ENCODE measurements around the gene SEPHS1. TPM values are rescaled to one million over a fixed set of nuclear protein-coding genes. Genes with fewer than 3 reads are reported as not detected.

The SEPHS1 gene
- total RNA-seq, 1 experiment from 2014 or later, result 509 TPM

GRCh38 chr10:13356392-13356791 lies 8.3 kb upstream of the SEPHS1 start:
- Mint-ChIP-seq H3K4me1 (peaks cover 37% of the 10 kb centered on the region), H3K27ac (no peak overlapping the region; the same call in 1 of the 2 replicates), H3K9me3 (no peaks in the 10 kb centered on the region), H3K36me3 (no peaks in the 10 kb centered on the region), H3K4me3 (no peak overlapping the region), H3K27me3 (ENCODE audit: low read depth) (no peaks in the 10 kb centered on the region)
- TF ChIP-seq TP53 (CRISPR knock-in tag; IDR thresholded peaks at IDR 0.05) (no peak), NFATC4 (CRISPR knock-in tag; IDR thresholded peaks at IDR 0.05) (no peak), SOX15 (CRISPR knock-in tag; IDR thresholded peaks at IDR 0.05) (no peak), ZNF263 (CRISPR knock-in tag; IDR thresholded peaks at IDR 0.05; ENCODE audit: low read depth) (no peak), SMAD3 (CRISPR knock-in tag; IDR thresholded peaks at IDR 0.05; ENCODE audit: borderline replicate concordance) (no peak), STAT6 (CRISPR knock-in tag; conservative IDR thresholded peaks at IDR 0.05; ENCODE audit: low read depth) (no peak), ZNF121 (CRISPR knock-in tag; IDR thresholded peaks at IDR 0.05) (no peak), ZNF416 (CRISPR knock-in tag; IDR thresholded peaks at IDR 0.05) (no peak), ZNF532 (CRISPR knock-in tag; IDR thresholded peaks at IDR 0.05; ENCODE audit: borderline replicate concordance) (no peak), ZNF138 (CRISPR knock-in tag; conservative IDR thresholded peaks at IDR 0.05) (no peak), TEAD1 (CRISPR knock-in tag; IDR thresholded peaks at IDR 0.05) (no peak), NR2C2 (CRISPR knock-in tag; IDR thresholded peaks at IDR 0.05) (no peak), ARID4B (CRISPR knock-in tag; IDR thresholded peaks at IDR 0.05; ENCODE audit: borderline replicate concordance) (no peak), NR1H2 (CRISPR knock-in tag; IDR thresholded peaks at IDR 0.05) (no peak), TEAD4 (CRISPR knock-in tag; IDR thresholded peaks at IDR 0.05) (no peak)
- TF ChIP-seq, protein P1, sequence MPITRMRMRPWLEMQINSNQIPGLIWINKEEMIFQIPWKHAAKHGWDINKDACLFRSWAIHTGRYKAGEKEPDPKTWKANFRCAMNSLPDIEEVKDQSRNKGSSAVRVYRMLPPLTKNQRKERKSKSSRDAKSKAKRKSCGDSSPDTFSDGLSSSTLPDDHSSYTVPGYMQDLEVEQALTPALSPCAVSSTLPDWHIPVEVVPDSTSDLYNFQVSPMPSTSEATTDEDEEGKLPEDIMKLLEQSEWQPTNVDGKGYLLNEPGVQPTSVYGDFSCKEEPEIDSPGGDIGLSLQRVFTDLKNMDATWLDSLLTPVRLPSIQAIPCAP (CRISPR knock-in tag; IDR thresholded peaks at IDR 0.05), result no peak
- TF ChIP-seq, protein P2, sequence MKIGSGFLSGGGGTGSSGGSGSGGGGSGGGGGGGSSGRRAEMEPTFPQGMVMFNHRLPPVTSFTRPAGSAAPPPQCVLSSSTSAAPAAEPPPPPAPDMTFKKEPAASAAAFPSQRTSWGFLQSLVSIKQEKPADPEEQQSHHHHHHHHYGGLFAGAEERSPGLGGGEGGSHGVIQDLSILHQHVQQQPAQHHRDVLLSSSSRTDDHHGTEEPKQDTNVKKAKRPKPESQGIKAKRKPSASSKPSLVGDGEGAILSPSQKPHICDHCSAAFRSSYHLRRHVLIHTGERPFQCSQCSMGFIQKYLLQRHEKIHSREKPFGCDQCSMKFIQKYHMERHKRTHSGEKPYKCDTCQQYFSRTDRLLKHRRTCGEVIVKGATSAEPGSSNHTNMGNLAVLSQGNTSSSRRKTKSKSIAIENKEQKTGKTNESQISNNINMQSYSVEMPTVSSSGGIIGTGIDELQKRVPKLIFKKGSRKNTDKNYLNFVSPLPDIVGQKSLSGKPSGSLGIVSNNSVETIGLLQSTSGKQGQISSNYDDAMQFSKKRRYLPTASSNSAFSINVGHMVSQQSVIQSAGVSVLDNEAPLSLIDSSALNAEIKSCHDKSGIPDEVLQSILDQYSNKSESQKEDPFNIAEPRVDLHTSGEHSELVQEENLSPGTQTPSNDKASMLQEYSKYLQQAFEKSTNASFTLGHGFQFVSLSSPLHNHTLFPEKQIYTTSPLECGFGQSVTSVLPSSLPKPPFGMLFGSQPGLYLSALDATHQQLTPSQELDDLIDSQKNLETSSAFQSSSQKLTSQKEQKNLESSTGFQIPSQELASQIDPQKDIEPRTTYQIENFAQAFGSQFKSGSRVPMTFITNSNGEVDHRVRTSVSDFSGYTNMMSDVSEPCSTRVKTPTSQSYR (CRISPR knock-in tag; IDR thresholded peaks at IDR 0.05), result no peak
- DNase-seq (ENCODE audit: low spot score) (no peak), ATAC-seq (no peak)
- ChIA-PET CTCF (no interaction called here), POLR2A (no interaction called here)
